HepG2 (cell line): ENCODE results near the gene SLC25A22. TPM values are rescaled to one million over a fixed set of nuclear protein-coding genes. Genes with fewer than 3 reads are reported as not detected.
A peak's percentile ranks its signal among the peaks of the same experiment; 100 is the strongest.

Source experiments
- ASH2L ChIP-seq: fragments of 300-600, 200-600 bp; sonication (generic); IDR thresholded peaks from 2 replicates; pipeline ENCODE4 v1.7.0; 2017; ENCODE audit warnings: low read depth, mild to moderate bottlenecking, moderate library complexity, mixed read lengths, low read length; ENCODE audit not compliant: insufficient read length
- CCDC6 ChIP-seq: sonication (generic); formaldehyde crosslinking; IDR thresholded peaks from 2 replicates; pipeline ENCODE4 v1.8.1; 2022; ENCODE audit warnings: mild to moderate bottlenecking, missing genetic modification reagents, moderate library complexity
- GABPA ChIP-seq, 2 experiments: IDR thresholded peaks; 2 replicates each; pipeline ENCODE4 v1.6.1; 2011 to 2016; ENCODE audit warnings: low read depth in 2 of 2, low read length in 1 of 2, missing biosample characterization in 1 of 2, missing genetic modification characterization in 1 of 2
- HNRNPH1 ChIP-seq: fragments of 200-400 bp; formaldehyde crosslinking; optimal IDR thresholded peaks from 2 replicates; pipeline ENCODE3; 2017; ENCODE audit warnings: mild to moderate bottlenecking, low read depth, low read length
- PHF5A ChIP-seq: IDR thresholded peaks from one replicate; pipeline ENCODE4 v1.6.1; 2018; ENCODE audit warnings: low read depth, missing genetic modification reagents; ENCODE audit not compliant: unreplicated experiment
- SIN3B ChIP-seq: fragments of 150-350 bp; IDR thresholded peaks from 2 replicates; pipeline ENCODE4 v1.6.1; 2014; ENCODE audit warnings: low read length
- SP2 ChIP-seq: sonication (generic); formaldehyde crosslinking; IDR thresholded peaks from 2 replicates; pipeline ENCODE4 v1.5.1; 2020; ENCODE audit warnings: mild to moderate bottlenecking, missing genetic modification reagents
- ZNF652 ChIP-seq: IDR thresholded peaks from 2 replicates; pipeline ENCODE4 v1.6.1; 2016; ENCODE audit warnings: low read depth, borderline replicate concordance
- ZNF720 ChIP-seq: sonication (generic); formaldehyde crosslinking; IDR thresholded peaks from 2 replicates; pipeline ENCODE4 v1.4.0; 2020; ENCODE audit warnings: missing genetic modification reagents
- ZNF792 ChIP-seq: IDR thresholded peaks from 2 replicates; pipeline ENCODE4 v1.6.1; 2016
- ZNF839 ChIP-seq: sonication (generic); formaldehyde crosslinking; IDR thresholded peaks from 2 replicates; pipeline ENCODE4 v1.4.0; 2020; ENCODE audit warnings: missing genetic modification reagents, mild to moderate bottlenecking, borderline replicate concordance
- ZSCAN29 ChIP-seq: sonication (generic); formaldehyde crosslinking; conservative IDR thresholded peaks from 2 replicates; pipeline ENCODE4 v1.4.0; 2020; ENCODE audit warnings: mild to moderate bottlenecking, missing genetic modification reagents
- polyA plus RNA-seq, 8 experiments: library from polyadenylated mRNA; depleted of rRNA in 3 of 8; stranded (reverse) in 7 of 8; unstranded in 1 of 8; fragments of >200 nt; fragmentation: Illumina TruSeq in 4 of 8; extraction: Trizol in 4 of 8; gene quantifications; 2 replicates each; pipeline versions ENCODE4 v1.2.1 to v1.2.3, GENCODE V29; 2011 to 2016; ENCODE audit warnings: low read depth in 4 of 8, missing spikeins in 1 of 8, mixed read lengths in 1 of 8; ENCODE audit not compliant: insufficient read depth in 1 of 8
- total RNA-seq, 5 experiments: library from RNA; depleted of rRNA; stranded (reverse); fragments of >200 nt; fragmentation: Illumina TruSeq; extraction: Trizol; gene quantifications; 2 replicates each; pipeline ENCODE4 v1.2.3, GENCODE V29; 2016; ENCODE audit warnings: low read depth in 1 of 5
- TF ChIP-seq, protein P1 (sequence below): IDR thresholded peaks from 2 replicates; pipeline ENCODE4 v1.6.1; 2016; ENCODE audit warnings: missing compliant biosample characterization, missing genetic modification reagents, borderline replicate concordance
- TF ChIP-seq, protein P2 (sequence below): sonication (generic); formaldehyde crosslinking; IDR thresholded peaks from 2 replicates; pipeline ENCODE4 v1.8.0; 2022; ENCODE audit warnings: low read depth, missing genetic modification reagents
- TF ChIP-seq, protein P3 (sequence below): IDR thresholded peaks from 2 replicates; pipeline ENCODE4 v1.6.1; 2016; ENCODE audit warnings: mild to moderate bottlenecking, missing biosample characterization, missing genetic modification reagents
- TF ChIP-seq, protein P4 (sequence below): sonication (generic); formaldehyde crosslinking; IDR thresholded peaks from 2 replicates; pipeline ENCODE4 v1.4.0; 2020; ENCODE audit warnings: missing genetic modification reagents
- TF ChIP-seq, protein P5 (sequence below): IDR thresholded peaks from 2 replicates; pipeline ENCODE4 v1.6.1; 2018; ENCODE audit warnings: missing genetic modification reagents, mild to moderate bottlenecking, missing compliant biosample characterization
- TF ChIP-seq, protein P6 (sequence below): sonication (generic); formaldehyde crosslinking; IDR thresholded peaks from 2 replicates; pipeline ENCODE4 v1.5.1; 2020; ENCODE audit warnings: missing genetic modification reagents, mild to moderate bottlenecking, borderline replicate concordance
- TF ChIP-seq, protein P7 (sequence below): sonication (generic); formaldehyde crosslinking; IDR thresholded peaks from 2 replicates; pipeline ENCODE4 v1.8.0; 2022; ENCODE audit warnings: mild to moderate bottlenecking, missing genetic modification reagents, moderate library complexity

Gene SLC25A22
- total and polyA plus RNA-seq, 2 of the 13 experiments (the other 11 are each of a cell fraction or from before 2014, with no cell fraction given) = 12.4 to 19.2 TPM

DNA sequence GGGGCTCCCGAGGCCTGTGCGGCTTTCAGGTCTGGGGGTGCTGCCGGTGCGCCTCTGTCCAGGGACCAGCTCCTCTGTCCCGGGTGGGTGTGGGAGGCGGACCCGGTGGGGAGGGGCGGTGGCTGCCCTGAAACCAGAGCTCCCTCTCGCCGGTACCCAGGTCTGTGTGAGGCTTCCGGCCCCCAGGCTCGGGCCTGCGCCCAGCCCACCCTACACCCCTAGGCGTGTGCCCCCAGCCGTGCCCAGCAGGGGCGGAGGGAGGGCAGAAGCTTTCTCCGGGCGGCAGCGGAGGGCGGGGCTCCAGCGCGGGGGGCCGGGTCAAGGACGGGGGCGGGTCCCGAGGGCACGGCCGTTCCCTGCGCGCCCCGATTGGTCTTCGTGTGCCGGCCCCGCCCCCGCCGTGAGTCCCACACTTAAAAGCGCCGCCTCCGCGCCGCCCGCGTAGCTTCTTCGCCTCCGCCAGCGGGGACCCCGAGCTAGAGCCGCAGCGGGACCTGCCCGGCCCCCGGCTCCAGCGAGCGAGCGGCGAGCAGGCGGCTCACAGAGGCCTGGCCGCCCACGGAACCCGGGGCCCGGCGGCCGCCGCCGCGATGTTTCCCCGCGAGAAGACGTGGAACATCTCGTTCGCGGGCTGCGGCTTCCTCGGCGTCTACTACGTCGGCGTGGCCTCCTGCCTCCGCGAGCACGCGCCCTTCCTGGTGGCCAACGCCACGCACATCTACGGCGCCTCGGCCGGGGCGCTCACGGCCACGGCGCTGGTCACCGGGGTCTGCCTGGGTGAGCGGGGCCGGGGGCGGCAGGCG, 21.2 kb upstream of the SLC25A22 start (continued):
- TF ChIP-seq, protein P1, sequence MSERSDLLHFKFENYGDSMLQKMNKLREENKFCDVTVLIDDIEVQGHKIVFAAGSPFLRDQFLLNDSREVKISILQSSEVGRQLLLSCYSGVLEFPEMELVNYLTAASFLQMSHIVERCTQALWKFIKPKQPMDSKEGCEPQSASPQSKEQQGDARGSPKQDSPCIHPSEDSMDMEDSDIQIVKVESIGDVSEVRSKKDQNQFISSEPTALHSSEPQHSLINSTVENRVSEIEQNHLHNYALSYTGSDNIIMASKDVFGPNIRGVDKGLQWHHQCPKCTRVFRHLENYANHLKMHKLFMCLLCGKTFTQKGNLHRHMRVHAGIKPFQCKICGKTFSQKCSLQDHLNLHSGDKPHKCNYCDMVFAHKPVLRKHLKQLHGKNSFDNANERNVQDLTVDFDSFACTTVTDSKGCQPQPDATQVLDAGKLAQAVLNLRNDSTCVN (CRISPR knock-in tag) = no peak
- TF ChIP-seq PHF5A (CRISPR knock-in tag) (peak; percentile 23), ZSCAN29 (CRISPR knock-in tag) (peak; percentile 16; the same call in 1 of the 2 replicates), GABPA (IDR thresholded peaks at IDR 0.05; ENCODE audit: low read depth, low read length) (no peak), GABPA (CRISPR knock-in tag; IDR thresholded peaks at IDR 0.05; ENCODE audit: low read depth) (no peak), ZNF720 (CRISPR knock-in tag) (no peak), SP2 (CRISPR knock-in tag) (no peak; the same call in none of the 2 replicates), ASH2L (peak; percentile 65), ZNF652 (CRISPR knock-in tag) (no peak), ZNF839 (CRISPR knock-in tag) (no peak), ZNF792 (CRISPR knock-in tag) (no peak), CCDC6 (CRISPR knock-in tag) (no peak; the same call in 1 of the 2 replicates), HNRNPH1 (no peak), SIN3B (no peak)
- TF ChIP-seq, protein P2, sequence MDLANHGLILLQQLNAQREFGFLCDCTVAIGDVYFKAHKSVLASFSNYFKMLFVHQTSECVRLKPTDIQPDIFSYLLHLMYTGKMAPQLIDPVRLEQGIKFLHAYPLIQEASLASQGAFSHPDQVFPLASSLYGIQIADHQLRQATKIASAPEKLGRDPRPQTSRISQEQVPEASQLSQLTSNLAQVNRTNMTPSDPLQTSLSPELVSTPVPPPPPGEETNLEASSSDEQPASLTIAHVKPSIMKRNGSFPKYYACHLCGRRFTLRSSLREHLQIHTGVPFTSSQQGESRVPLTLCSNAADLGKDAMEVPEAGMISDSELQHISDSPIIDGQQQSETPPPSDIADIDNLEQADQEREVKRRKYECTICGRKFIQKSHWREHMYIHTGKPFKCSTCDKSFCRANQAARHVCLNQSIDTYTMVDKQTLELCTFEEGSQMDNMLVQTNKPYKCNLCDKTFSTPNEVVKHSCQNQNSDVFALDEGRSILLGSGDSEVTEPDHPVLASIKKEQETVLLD (CRISPR knock-in tag) = no peak
- TF ChIP-seq, protein P3, sequence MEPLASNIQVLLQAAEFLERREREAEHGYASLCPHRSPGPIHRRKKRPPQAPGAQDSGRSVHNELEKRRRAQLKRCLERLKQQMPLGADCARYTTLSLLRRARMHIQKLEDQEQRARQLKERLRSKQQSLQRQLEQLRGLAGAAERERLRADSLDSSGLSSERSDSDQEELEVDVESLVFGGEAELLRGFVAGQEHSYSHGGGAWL (CRISPR knock-in tag) = no peak
- TF ChIP-seq, protein P4, sequence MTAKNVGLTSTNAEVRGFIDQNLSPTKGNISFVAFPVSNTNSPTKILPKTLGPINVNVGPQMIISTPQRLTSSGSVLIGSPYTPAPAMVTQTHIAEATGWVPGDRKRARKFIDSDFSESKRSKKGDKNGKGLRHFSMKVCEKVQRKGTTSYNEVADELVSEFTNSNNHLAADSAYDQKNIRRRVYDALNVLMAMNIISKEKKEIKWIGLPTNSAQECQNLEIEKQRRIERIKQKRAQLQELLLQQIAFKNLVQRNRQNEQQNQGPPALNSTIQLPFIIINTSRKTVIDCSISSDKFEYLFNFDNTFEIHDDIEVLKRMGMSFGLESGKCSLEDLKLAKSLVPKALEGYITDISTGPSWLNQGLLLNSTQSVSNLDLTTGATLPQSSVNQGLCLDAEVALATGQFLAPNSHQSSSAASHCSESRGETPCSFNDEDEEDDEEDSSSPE (CRISPR knock-in tag) = no peak
- TF ChIP-seq, protein P5, sequence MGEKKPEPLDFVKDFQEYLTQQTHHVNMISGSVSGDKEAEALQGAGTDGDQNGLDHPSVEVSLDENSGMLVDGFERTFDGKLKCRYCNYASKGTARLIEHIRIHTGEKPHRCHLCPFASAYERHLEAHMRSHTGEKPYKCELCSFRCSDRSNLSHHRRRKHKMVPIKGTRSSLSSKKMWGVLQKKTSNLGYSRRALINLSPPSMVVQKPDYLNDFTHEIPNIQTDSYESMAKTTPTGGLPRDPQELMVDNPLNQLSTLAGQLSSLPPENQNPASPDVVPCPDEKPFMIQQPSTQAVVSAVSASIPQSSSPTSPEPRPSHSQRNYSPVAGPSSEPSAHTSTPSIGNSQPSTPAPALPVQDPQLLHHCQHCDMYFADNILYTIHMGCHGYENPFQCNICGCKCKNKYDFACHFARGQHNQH (CRISPR knock-in tag) = no peak
- TF ChIP-seq, protein P6, sequence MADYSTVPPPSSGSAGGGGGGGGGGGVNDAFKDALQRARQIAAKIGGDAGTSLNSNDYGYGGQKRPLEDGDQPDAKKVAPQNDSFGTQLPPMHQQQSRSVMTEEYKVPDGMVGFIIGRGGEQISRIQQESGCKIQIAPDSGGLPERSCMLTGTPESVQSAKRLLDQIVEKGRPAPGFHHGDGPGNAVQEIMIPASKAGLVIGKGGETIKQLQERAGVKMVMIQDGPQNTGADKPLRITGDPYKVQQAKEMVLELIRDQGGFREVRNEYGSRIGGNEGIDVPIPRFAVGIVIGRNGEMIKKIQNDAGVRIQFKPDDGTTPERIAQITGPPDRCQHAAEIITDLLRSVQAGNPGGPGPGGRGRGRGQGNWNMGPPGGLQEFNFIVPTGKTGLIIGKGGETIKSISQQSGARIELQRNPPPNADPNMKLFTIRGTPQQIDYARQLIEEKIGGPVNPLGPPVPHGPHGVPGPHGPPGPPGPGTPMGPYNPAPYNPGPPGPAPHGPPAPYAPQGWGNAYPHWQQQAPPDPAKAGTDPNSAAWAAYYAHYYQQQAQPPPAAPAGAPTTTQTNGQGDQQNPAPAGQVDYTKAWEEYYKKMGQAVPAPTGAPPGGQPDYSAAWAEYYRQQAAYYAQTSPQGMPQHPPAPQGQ (CRISPR knock-in tag) = no peak
- TF ChIP-seq, protein P7, sequence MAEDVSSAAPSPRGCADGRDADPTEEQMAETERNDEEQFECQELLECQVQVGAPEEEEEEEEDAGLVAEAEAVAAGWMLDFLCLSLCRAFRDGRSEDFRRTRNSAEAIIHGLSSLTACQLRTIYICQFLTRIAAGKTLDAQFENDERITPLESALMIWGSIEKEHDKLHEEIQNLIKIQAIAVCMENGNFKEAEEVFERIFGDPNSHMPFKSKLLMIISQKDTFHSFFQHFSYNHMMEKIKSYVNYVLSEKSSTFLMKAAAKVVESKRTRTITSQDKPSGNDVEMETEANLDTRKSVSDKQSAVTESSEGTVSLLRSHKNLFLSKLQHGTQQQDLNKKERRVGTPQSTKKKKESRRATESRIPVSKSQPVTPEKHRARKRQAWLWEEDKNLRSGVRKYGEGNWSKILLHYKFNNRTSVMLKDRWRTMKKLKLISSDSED (CRISPR knock-in tag) = no peak
